OCI-LY1 (cell line): Measurements from ENCODE around the gene GSK3B.

Experiments
- CTCF ChIP-seq: fragments of 200-600 bp; sonication (generic), shearing (Covaris generic); IDR thresholded peaks from 2 replicates; pipeline ENCODE4 v1.5.1; 2017; ENCODE audit warnings: mild to moderate bottlenecking, antibody characterized with exemption, low read length, moderate library complexity, mixed read lengths
- EZH2 ChIP-seq: fragments of 200-600 bp; sonication (generic), shearing (Covaris generic); IDR thresholded peaks from 2 replicates; pipeline ENCODE4 v1.8.0; 2017; ENCODE audit warnings: borderline replicate concordance, mixed run types, mild to moderate bottlenecking, antibody characterized with exemption, low read length, moderate library complexity, mixed read lengths

- TF ChIP-seq CTCF = no peak
- TF ChIP-seq EZH2 = no peak
Observed at GRCh38 chr3:120114981-120115380, 20.7 kb upstream of the GSK3B start.
